GM19438 (cell line): ENCODE data around the gene PPP2R2D.
"Not testable (repeated sequence)": the region's sequence is repeated elsewhere in the genome, so short reads cannot be mapped to it uniquely, and the experiment has no call there.

ENCODE experiments used
- ATAC-seq: cut with Tn5 transposase; IDR thresholded peaks from one replicate; pipeline ENCODE4 v1.9.1; 2021; ENCODE audit warnings: low read depth; ENCODE audit not compliant: unreplicated experiment

Gene PPP2R2D

GRCh38 chr10:131865223-131865917 lies 35.4 kb upstream of the PPP2R2D start:
- ATAC-seq, result no peak

- ATAC-seq, result no peak
Measured at GRCh38 chr10:131866673-131867072, 34.1 kb upstream of the PPP2R2D start.

- no peak for ATAC-seq
Measured at GRCh38 chr10:131868436-131868835, 32.4 kb upstream of the PPP2R2D start.

GRCh38 chr10:131869344-131869743 lies 31.5 kb upstream of the PPP2R2D start:
- ATAC-seq, result no peak

GRCh38 chr10:131870411-131870810 lies 30.4 kb upstream of the PPP2R2D start:
- ATAC-seq, result no peak

- ATAC-seq, result no peak
Measured at GRCh38 chr10:131870831-131871672, 29.8 kb upstream of the PPP2R2D start.

- ATAC-seq, result no peak
Measured at GRCh38 chr10:131871673-131872005, 29.2 kb upstream of the PPP2R2D start.

- no peak for ATAC-seq
Measured at GRCh38 chr10:131872011-131872826, 28.6 kb upstream of the PPP2R2D start.

GRCh38 chr10:131872827-131873375 lies 27.9 kb upstream of the PPP2R2D start:
- no peak for ATAC-seq

GRCh38 chr10:131874991-131875451 lies 25.8 kb upstream of the PPP2R2D start:
- peak; percentile 84 for ATAC-seq

- ATAC-seq, result no peak
Measured at GRCh38 chr10:131875501-131875900, 25.3 kb upstream of the PPP2R2D start.

GRCh38 chr10:131876017-131876416 lies 24.8 kb upstream of the PPP2R2D start:
- ATAC-seq, result no peak

GRCh38 chr10:131876508-131876907 lies 24.3 kb upstream of the PPP2R2D start:
- no peak for ATAC-seq

GRCh38 chr10:131880016-131880590 lies 20.7 kb upstream of the PPP2R2D start:
- ATAC-seq, result no peak

GRCh38 chr10:131881104-131881880 lies 19.5 kb upstream of the PPP2R2D start:
- no peak for ATAC-seq

GRCh38 chr10:131882151-131882550 lies 18.7 kb upstream of the PPP2R2D start:
- ATAC-seq, result no peak

GRCh38 chr10:131882590-131883451 lies 18.0 kb upstream of the PPP2R2D start:
- no peak for ATAC-seq

- ATAC-seq, result not testable (repeated sequence)
Measured at GRCh38 chr10:131883621-131884393, 17.0 kb upstream of the PPP2R2D start.
